Measurements from ENCODE around the gene APBA1. TPM values are rescaled to one million over a fixed set of nuclear protein-coding genes. Genes with fewer than 3 reads are reported as not detected.

The APBA1 gene
- total and polyA plus RNA-seq, 7 donors = 0.23 to 4.2 (median 0.81) TPM

- Histone ChIP-seq H3K4me1 (peaks cover 9% of the 10 kb centered on the region), H3K27me3 (ENCODE audit: insufficient read depth in 3 of 3, low read length in 2 of 3) (no peaks in the 10 kb centered on the region), H3K36me3 (ENCODE audit: insufficient read depth in 1 of 2, low read depth in 1 of 2) (no peaks in the 10 kb centered on the region), H3K9me3 (no peaks in the 10 kb centered on the region), H3K27ac (no peak overlapping the region), H3K4me3 (no peak overlapping the region)
- DNase-seq = no peak
- no peak for ATAC-seq
- intact Hi-C loops (cut with DNase I) = loop anchor here (2.0 to 10.0 kb wide), 3 partner anchors 19 to 78 kb away; no protein-coding TSS in a partner anchor
- WGBS, 3 donors = 77 to 83% (median 79%) methylated on average over 4 of the region's 4 CpGs
- TF ChIP-seq CTCF (IDR thresholded peaks at IDR 0.05) = no peak
Measured at GRCh38 chr9:69499959-69500358, 172.2 kb downstream of the APBA1 start.

GRCh38 chr9:69499407-69499806, 172.8 kb downstream of the APBA1 start:
- DNase-seq (no peak), ATAC-seq (no peak)
- intact Hi-C loops (cut with DNase I) = loop anchor here in 1 of 2 donors (5.0 to 10.0 kb wide), 2 partner anchors 45 to 77 kb away; no protein-coding TSS in a partner anchor
- Histone ChIP-seq H3K36me3 (ENCODE audit: insufficient read depth in 1 of 2, low read depth in 1 of 2) (no peaks in the 10 kb centered on the region), H3K27ac (no peak overlapping the region), H3K4me1 (peaks cover 9% of the 10 kb centered on the region), H3K27me3 (ENCODE audit: insufficient read depth in 3 of 3, low read length in 2 of 3) (no peaks in the 10 kb centered on the region), H3K4me3 (no peak overlapping the region), H3K9me3 (no peaks in the 10 kb centered on the region)
- WGBS, 3 donors = 60 to 66% (median 62%) methylated on average over 6 of the region's 6 CpGs
- no peak for TF ChIP-seq CTCF (IDR thresholded peaks at IDR 0.05)

- DNase-seq (no peak), ATAC-seq (no peak)
- TF ChIP-seq CTCF (IDR thresholded peaks at IDR 0.05) = no peak
- Histone ChIP-seq H3K27ac (no peak overlapping the region), H3K9me3 (no peaks in the 10 kb centered on the region), H3K4me3 (no peak overlapping the region), H3K36me3 (ENCODE audit: insufficient read depth in 1 of 2, low read depth in 1 of 2) (no peaks in the 10 kb centered on the region), H3K4me1 (peaks cover 9% of the 10 kb centered on the region), H3K27me3 (ENCODE audit: insufficient read depth in 3 of 3, low read length in 2 of 3) (no peaks in the 10 kb centered on the region)
- WGBS, 3 donors = 90 to 92% (median 91%) methylated on average over 3 of the region's 3 CpGs
- intact Hi-C loops (cut with DNase I) = loop anchor here in 1 of 2 donors (5.0 to 10.0 kb wide), 2 partner anchors 46 to 76 kb away; no protein-coding TSS in a partner anchor
Measured at GRCh38 chr9:69498470-69498869, 173.7 kb downstream of the APBA1 start.

- peak in 1 of 2 donors; percentile 69 for DNase-seq
- intact Hi-C loops (cut with DNase I) = loop anchor here in 1 of 2 donors (5.0 to 10.0 kb wide), 2 partner anchors 47 to 76 kb away; no protein-coding TSS in a partner anchor
- Histone ChIP-seq H3K4me3 (no peak overlapping the region), H3K27me3 (ENCODE audit: insufficient read depth in 3 of 3, low read length in 2 of 3) (no peaks in the 10 kb centered on the region), H3K36me3 (ENCODE audit: insufficient read depth in 1 of 2, low read depth in 1 of 2) (no peaks in the 10 kb centered on the region), H3K9me3 (no peaks in the 10 kb centered on the region), H3K4me1 (peaks cover 9% of the 10 kb centered on the region), H3K27ac (peak overlapping the region; percentile 33)
- no peak for TF ChIP-seq CTCF (IDR thresholded peaks at IDR 0.05)
- ATAC-seq = peak; percentile 89 to 99 (median 97)
- 22 to 36% (median 24%) methylated on average over 4 of the region's 4 CpGs for WGBS, 3 donors
Measured at GRCh38 chr9:69497816-69498215, 174.4 kb downstream of the APBA1 start.

Measured in psoas muscle (tissue), 8 donors.